Neutrophil (primary cell): Measurements from ENCODE around the gene VAMP8.

ENCODE experiments used
- H3K27ac ChIP-seq: fragments of 200-600 bp; sonication (generic); 2 replicates; pipeline ENCODE4 v1.5.1; 2016; ENCODE audit warnings: mild to moderate bottlenecking, moderate library complexity
- H3K27me3 ChIP-seq: fragments of 200-600 bp; sonication (generic); 2 replicates; pipeline ENCODE4 v1.6.0; 2016; ENCODE audit warnings: mild to moderate bottlenecking
- H3K36me3 ChIP-seq: fragments of 200-600 bp; sonication (generic); 2 replicates; pipeline ENCODE4 v1.5.1; 2017
- H3K4me1 ChIP-seq, 2 experiments: fragments of 200-600 bp in 1 of 2; sonication (generic) in 1 of 2; 1 replicate in 1 of 2; 2 replicates in 1 of 2; pipeline versions ENCODE4 v1.5.1 to v1.6.1; 2013 to 2016; ENCODE audit warnings: low read depth in 1 of 2, low read length in 1 of 2, mild to moderate bottlenecking in 1 of 2, moderate library complexity in 1 of 2; ENCODE audit not compliant: control insufficient read depth in 1 of 2, insufficient read depth in 1 of 2
- H3K4me3 ChIP-seq, 2 experiments: fragments of 200-600 bp in 1 of 2; sonication (generic) in 1 of 2; 1 replicate in 1 of 2; 2 replicates in 1 of 2; pipeline ENCODE4 v1.5.1; 2013 to 2016; ENCODE audit warnings: low read depth in 1 of 2, low read length in 1 of 2, mild to moderate bottlenecking in 1 of 2, moderate library complexity in 1 of 2
- H3K9me3 ChIP-seq: fragments of 200-600 bp; sonication (generic); 2 replicates; pipeline ENCODE4 v1.5.1; 2016
- CTCF ChIP-seq: fragments of 200-600 bp; sonication (generic); IDR thresholded peaks from 2 replicates; pipeline ENCODE4 v1.5.1; 2016; ENCODE audit warnings: antibody characterized with exemption

The VAMP8 gene

DNA sequence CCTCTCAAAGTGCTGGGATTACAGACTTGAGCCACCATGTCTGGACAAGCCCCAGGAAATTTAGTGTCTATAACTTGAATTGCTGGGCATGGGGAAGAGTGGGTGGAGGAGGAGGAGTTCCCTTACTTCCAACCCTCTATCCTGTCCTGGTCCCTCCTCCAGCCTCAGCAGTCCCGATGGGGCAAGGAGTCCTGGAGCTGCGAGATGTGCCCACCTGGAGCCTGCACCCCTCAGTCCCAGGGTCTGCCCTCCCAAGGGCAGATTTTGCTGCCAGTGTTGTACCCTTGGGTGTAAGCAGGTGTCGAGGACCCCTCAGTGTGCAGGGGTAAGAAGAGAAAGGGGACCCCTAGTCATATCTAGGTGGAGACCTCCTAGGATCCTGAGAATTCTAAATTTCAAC is 2.8 kb downstream of the VAMP8 start:
- no peak for TF ChIP-seq CTCF
- peak overlapping the region; percentile 72 for H3K27ac ChIP-seq
- no peaks in the 10 kb centered on the region for H3K27me3 ChIP-seq
- H3K9me3 ChIP-seq: no peaks in the 10 kb centered on the region
- H3K4me1 ChIP-seq: peaks cover 52 to 53% of the 10 kb centered on the region in 2 experiments
- H3K36me3 ChIP-seq: no peaks in the 10 kb centered on the region
- H3K4me3 ChIP-seq: no peak overlapping the region

DNA sequence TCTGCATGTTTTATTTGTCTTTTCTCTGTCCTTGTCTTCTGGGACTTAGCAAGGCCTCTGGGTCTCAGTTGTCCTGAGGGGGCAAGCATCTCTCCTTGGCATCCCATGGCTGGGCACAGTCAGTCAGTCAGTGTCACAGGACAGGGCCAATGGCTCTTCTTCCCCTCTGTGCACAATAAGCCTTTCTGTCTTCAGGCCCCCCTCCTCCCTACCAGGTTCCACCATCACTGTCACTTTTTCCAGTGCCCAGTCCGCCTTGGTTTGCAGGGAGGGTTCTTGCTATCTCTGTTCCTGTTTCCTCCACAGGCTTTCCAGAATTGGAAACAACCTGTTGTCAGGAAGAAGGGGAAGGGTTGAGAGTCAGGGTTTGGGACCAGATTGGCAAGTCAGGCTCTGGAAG is 5.1 kb downstream of the VAMP8 start:
- Histone ChIP-seq H3K27me3 (no peaks in the 10 kb centered on the region), H3K4me3 (no peak overlapping the region), H3K36me3 (no peaks in the 10 kb centered on the region), H3K27ac (peak overlapping the region; percentile 46), H3K9me3 (no peaks in the 10 kb centered on the region), H3K4me1 (peaks cover 67 to 69% of the 10 kb centered on the region in 2 experiments)
- no peak for TF ChIP-seq CTCF

DNA sequence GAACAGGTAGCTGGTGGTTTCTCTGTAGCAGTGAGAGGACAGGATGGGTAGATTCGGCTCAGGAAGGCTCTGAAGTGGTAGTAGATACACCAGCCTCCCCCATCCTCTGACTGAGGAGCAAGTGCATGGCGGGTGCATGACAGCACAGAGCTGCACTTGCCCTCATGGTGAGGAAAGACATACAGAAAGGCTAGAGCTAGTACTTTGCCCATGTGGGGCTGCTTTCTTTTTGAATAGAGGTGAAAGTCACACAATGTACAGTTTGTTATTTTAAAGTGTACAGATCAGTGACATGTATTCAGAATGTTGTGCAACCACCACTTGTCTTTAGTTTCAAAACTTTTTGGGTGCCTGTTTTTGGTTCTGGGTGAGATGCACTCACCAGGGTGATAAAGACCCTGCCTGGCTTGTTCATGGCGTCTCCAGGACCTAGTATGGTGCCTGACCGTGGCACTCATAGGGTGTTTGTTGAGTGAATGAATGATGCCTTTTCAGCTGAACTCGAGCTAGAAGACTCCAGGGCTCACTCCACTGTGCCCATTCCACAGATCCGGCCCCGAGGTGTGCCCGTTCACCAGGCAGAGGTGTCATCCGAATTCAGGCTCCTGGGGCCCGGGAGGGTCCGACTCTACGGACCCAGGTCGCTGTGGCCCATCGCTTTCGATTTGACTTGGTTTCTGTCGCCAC is 6.4 kb downstream of the VAMP8 start:
- TF ChIP-seq CTCF: no peak
- Histone ChIP-seq H3K27ac (peak overlapping the region; percentile 79), H3K27me3 (no peaks in the 10 kb centered on the region), H3K36me3 (no peaks in the 10 kb centered on the region), H3K9me3 (no peaks in the 10 kb centered on the region), H3K4me3 (peak overlapping the region; percentile 65 to 72), H3K4me1 (peaks cover 67 to 69% of the 10 kb centered on the region in 2 experiments)

GRCh38 chr2:85584354-85584856 is 7.0 kb downstream of the VAMP8 start, which contains the start of gene VAMP5:
VAMP5 (plus strand) TSS chr2:85584431; CDS start chr2:85584491, 60 bp downstream.
- Histone ChIP-seq H3K27me3 (no peaks in the 10 kb centered on the region), H3K36me3 (no peaks in the 10 kb centered on the region), H3K27ac (peak within 1 kb of the TSS; percentile 79), H3K9me3 (no peaks in the 10 kb centered on the region), H3K4me3 (peak within 1 kb of the TSS; percentile 65 to 72), H3K4me1 (peaks cover 62 to 69% of the 10 kb centered on the region in 2 experiments)
- TF ChIP-seq CTCF: no peak

GRCh38 chr2:85584857-85585780 is 7.7 kb downstream of the VAMP8 start:
- Histone ChIP-seq H3K36me3 (no peaks in the 10 kb centered on the region), H3K27me3 (no peaks in the 10 kb centered on the region), H3K4me1 (peaks cover 58 to 69% of the 10 kb centered on the region in 2 experiments), H3K4me3 (peak overlapping the region; percentile 65 to 72), H3K27ac (peak overlapping the region; percentile 79), H3K9me3 (no peaks in the 10 kb centered on the region)
- no peak for TF ChIP-seq CTCF
